ENCODE data around the gene SH3GL3. TPM values are rescaled to one million over a fixed set of nuclear protein-coding genes. Genes with fewer than 3 reads are reported as not detected.

Gene SH3GL3
- total RNA-seq, result 1.9 and 2.1 TPM in 2 replicates

GRCh38 chr15:83446904-83447709, at the start of gene SH3GL3:
TSS of gene SH3GL3 (plus strand) at chr15:83447341. CDS start at chr15:83447534, 193 bp downstream.

GRCh38 chr15:83653639-83654378, 206.7 kb downstream of the SH3GL3 start, which contains the start of gene ADAMTSL3:
TSS of gene ADAMTSL3 (plus strand) at chr15:83654123. CDS start at chr15:83655762, 1,639 bp downstream.

Other genes with a start within 250 kb of the SH3GL3 start
- gene HDGFL3, start 239.5 kb upstream of the SH3GL3 start, total RNA-seq, result 52.2 and 52.8 TPM in 2 replicates
- 52.1 and 69.3 TPM in 2 replicates for gene BNC1, start 162.7 kb upstream of the SH3GL3 start, total RNA-seq
- gene ADAMTSL3, start 206.8 kb downstream of the SH3GL3 start, total RNA-seq, result 1.1 and 1.9 TPM in 2 replicates